ENCODE data around the gene RBM48. TPM values are rescaled to one million over a fixed set of nuclear protein-coding genes. Genes with fewer than 3 reads are reported as not detected.
"Not testable (repeated sequence)": the region's sequence is repeated elsewhere in the genome, so short reads cannot be mapped to it uniquely, and the experiment has no call there.

RBM48 gene
- total RNA-seq (2021) = 12.1 and 14.4 TPM in 2 replicates
- percentile 87 among the genes with signal in this experiment for Bru-seq, nascent RNA
- BruChase-seq, experiment 1, labeled RNA remaining after a 2-hour chase = percentile 81 among the genes with signal in this experiment
- BruChase-seq, experiment 2, labeled RNA remaining after a 6-hour chase = percentile 64 among the genes with signal in this experiment
- long read RNA-seq, transcript RBM48-201 (5 exons, 1,742 nt) = major isoform, 39 of 49 reads
- long read RNA-seq, partial matches to known transcripts = 1 of 49 reads
- long read RNA-seq, other reads (novel, unspliced or antisense) = 9 of 49 reads

- peak within 1 kb of the TSS; percentile 73 for H3K4me3 ChIP-seq (ENCODE audit: low read depth, low read length, poor library complexity, severe bottlenecking)
- H3K27me3 ChIP-seq (replicated peaks; ENCODE audit: insufficient read depth, low read depth, low read length, poor library complexity) = no peaks in the 10 kb centered on the region
- peaks cover 16% of the 10 kb centered on the region for H3K36me3 ChIP-seq (ENCODE audit: insufficient read depth, low read length, poor library complexity, severe bottlenecking)
- intact Hi-C loops (cut with micrococcal nuclease; ENCODE audit: unreplicated experiment) = no loop called here
- peaks cover 23% of the 10 kb centered on the region for H3K4me1 ChIP-seq (ENCODE audit: insufficient read depth, low read length, poor library complexity, severe bottlenecking)
- peak; percentile 100 for DNase-seq (ENCODE audit: low spot score)
- H3K27ac ChIP-seq (ENCODE audit: low read depth, low read length, poor library complexity, severe bottlenecking) = peak within 1 kb of the TSS; percentile 82
- TF ChIP-seq EZH2 (IDR thresholded peaks at IDR 0.05; ENCODE audit: borderline replicate concordance, low read depth, low read length, poor library complexity, severe bottlenecking) (no peak), CTCF (conservative IDR thresholded peaks at IDR 0.05; ENCODE audit: low read depth, low read length) (peak; percentile 75)
- no TSS peak for BruUV-seq (replicated peaks)
- ChIA-PET CTCF (interaction anchor here (0.5 to 0.8 kb wide), 7 partner anchors 47 to 965 kb away, joined by 3 to 5 read pairs (median 4); no protein-coding TSS in a partner anchor), POLR2A (ENCODE audit: low non-redundant PET) (interaction anchor here (0.5 to 0.6 kb wide), 3 partner anchors 126 to 770 kb away, joined by 3 to 4 read pairs (median 3); no protein-coding TSS in a partner anchor)
- H3K9me3 ChIP-seq (ENCODE audit: low read depth, low read length, poor library complexity, severe bottlenecking) = no peaks in the 10 kb centered on the region
Measured at GRCh38 chr7:92528188-92528957, at the start of gene RBM48, which contains the start of gene PEX1. TSS of gene RBM48 (plus strand) at chr7:92528795. CDS start at chr7:92528814, 19 bp downstream. TSS of gene PEX1 (minus strand) at chr7:92528520. CDS start at chr7:92528435, 85 bp downstream.

- H3K4me1 ChIP-seq (ENCODE audit: insufficient read depth, low read length, poor library complexity, severe bottlenecking); CTCF ChIA-PET; DNase-seq (ENCODE audit: low spot score); H3K27ac ChIP-seq (ENCODE audit: low read depth, low read length, poor library complexity, severe bottlenecking); H3K36me3 ChIP-seq (ENCODE audit: insufficient read depth, low read length, poor library complexity, severe bottlenecking); H3K27me3 ChIP-seq (replicated peaks; ENCODE audit: insufficient read depth, low read depth, low read length, poor library complexity); BruUV-seq (replicated peaks); POLR2A ChIA-PET (ENCODE audit: low non-redundant PET); H3K4me3 ChIP-seq (ENCODE audit: low read depth, low read length, poor library complexity, severe bottlenecking); H3K9me3 ChIP-seq (ENCODE audit: low read depth, low read length, poor library complexity, severe bottlenecking); intact Hi-C loops (cut with micrococcal nuclease; ENCODE audit: unreplicated experiment): not testable (repeated sequence)
Measured at GRCh38 chr7:92479146-92479545, 49.4 kb upstream of the RBM48 start.

- H3K27me3 ChIP-seq (replicated peaks; ENCODE audit: insufficient read depth, low read depth, low read length, poor library complexity); BruUV-seq (replicated peaks); H3K9me3 ChIP-seq (ENCODE audit: low read depth, low read length, poor library complexity, severe bottlenecking); H3K4me1 ChIP-seq (ENCODE audit: insufficient read depth, low read length, poor library complexity, severe bottlenecking); intact Hi-C loops (cut with micrococcal nuclease; ENCODE audit: unreplicated experiment); POLR2A ChIA-PET (ENCODE audit: low non-redundant PET); DNase-seq (ENCODE audit: low spot score); H3K4me3 ChIP-seq (ENCODE audit: low read depth, low read length, poor library complexity, severe bottlenecking); CTCF ChIA-PET; H3K27ac ChIP-seq (ENCODE audit: low read depth, low read length, poor library complexity, severe bottlenecking): not testable (repeated sequence)
- peaks cover 14% of the 10 kb centered on the region for H3K36me3 ChIP-seq (ENCODE audit: insufficient read depth, low read length, poor library complexity, severe bottlenecking)
Measured at GRCh38 chr7:92483624-92484023, 45.0 kb upstream of the RBM48 start.

GRCh38 chr7:92484226-92484625, 44.4 kb upstream of the RBM48 start:
- intact Hi-C loops (cut with micrococcal nuclease; ENCODE audit: unreplicated experiment); BruUV-seq (replicated peaks); H3K27me3 ChIP-seq (replicated peaks; ENCODE audit: insufficient read depth, low read depth, low read length, poor library complexity); H3K4me3 ChIP-seq (ENCODE audit: low read depth, low read length, poor library complexity, severe bottlenecking); H3K4me1 ChIP-seq (ENCODE audit: insufficient read depth, low read length, poor library complexity, severe bottlenecking); H3K9me3 ChIP-seq (ENCODE audit: low read depth, low read length, poor library complexity, severe bottlenecking); DNase-seq (ENCODE audit: low spot score); H3K27ac ChIP-seq (ENCODE audit: low read depth, low read length, poor library complexity, severe bottlenecking); CTCF ChIA-PET; POLR2A ChIA-PET (ENCODE audit: low non-redundant PET): not testable (repeated sequence)
- peaks cover 17% of the 10 kb centered on the region for H3K36me3 ChIP-seq (ENCODE audit: insufficient read depth, low read length, poor library complexity, severe bottlenecking)
